A204.1 (cell line): ENCODE results near the gene MAGEA8.
"Not testable (repeated sequence)": the region's sequence is repeated elsewhere in the genome, so short reads cannot be mapped to it uniquely, and the experiment has no call there.

ENCODE experiments used
- FAIRE-seq: peaks from 2 replicates; lab custom pipeline; 2012; peaks lifted over from hg19 to GRCh38; lab: Jason Lieb, UNC

Gene MAGEA8, protein sequence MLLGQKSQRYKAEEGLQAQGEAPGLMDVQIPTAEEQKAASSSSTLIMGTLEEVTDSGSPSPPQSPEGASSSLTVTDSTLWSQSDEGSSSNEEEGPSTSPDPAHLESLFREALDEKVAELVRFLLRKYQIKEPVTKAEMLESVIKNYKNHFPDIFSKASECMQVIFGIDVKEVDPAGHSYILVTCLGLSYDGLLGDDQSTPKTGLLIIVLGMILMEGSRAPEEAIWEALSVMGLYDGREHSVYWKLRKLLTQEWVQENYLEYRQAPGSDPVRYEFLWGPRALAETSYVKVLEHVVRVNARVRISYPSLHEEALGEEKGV

GRCh38 chrX:149881081-149881711 lies at the start of gene MAGEA8:
TSS of gene MAGEA8 (plus strand) at chrX:149881183. CDS start at chrX:149884273, 3,090 bp downstream.
- no peak for FAIRE-seq

- FAIRE-seq, result no peak
Observed at GRCh38 chrX:149831473-149831872, 49.5 kb upstream of the MAGEA8 start.

DNA sequence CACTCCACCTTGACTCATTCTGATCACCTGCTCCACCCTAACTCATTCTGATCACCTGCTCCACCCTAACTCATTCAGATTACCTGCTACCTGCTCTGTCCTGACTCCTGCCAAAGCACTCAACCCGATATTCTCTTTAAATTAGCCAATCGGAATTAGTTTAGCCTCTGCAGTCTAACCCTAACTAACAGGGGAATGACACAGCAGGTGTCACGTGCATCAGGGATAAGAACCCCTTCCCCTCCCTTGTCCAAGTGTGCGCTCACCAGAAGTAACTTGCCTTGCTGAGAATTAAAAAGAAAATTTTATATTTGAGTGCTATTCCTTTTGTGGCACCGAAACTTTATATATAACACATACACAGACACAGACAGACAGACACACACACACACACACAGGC lies 44.3 kb upstream of the MAGEA8 start:
- FAIRE-seq, result not testable (repeated sequence)

DNA sequence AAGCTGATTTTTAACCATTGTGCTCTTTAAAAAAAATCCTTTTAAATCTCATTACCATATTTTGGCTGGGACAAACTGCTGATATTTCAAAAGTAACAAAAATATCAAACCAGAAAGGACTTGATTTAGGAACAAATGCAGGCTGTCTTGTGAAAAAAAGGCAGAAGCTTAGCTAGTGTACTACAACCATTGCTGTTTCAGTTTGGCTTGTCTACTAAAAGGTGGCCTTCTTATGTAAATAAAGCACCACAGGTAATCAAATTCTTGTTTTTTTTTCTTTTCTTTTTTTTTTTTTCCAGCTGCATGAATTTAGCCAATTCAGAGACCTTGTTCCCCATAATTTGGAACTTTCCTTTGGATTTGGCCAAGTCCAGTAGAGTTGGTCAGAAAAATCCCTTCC lies 43.8 kb upstream of the MAGEA8 start:
- FAIRE-seq, result no peak

DNA sequence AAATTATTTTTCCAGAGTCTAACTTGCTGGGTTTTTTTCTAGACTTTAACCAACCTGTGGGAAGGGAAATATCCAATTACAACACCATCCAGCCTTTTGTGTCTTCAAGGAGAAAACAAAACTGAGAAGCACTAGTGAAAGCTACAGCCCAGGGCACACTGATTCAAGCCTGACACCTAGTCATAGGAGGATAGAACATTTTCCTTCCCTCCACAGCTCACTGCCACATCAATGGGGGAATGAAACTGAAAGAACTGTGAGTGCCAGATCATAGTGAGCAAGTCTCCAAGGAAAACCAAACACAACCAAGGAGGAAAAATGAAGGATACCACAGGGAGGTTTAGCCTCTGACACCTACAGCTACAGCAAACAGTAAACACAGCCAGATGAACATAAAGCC lies 43.3 kb upstream of the MAGEA8 start:
- no peak for FAIRE-seq

DNA sequence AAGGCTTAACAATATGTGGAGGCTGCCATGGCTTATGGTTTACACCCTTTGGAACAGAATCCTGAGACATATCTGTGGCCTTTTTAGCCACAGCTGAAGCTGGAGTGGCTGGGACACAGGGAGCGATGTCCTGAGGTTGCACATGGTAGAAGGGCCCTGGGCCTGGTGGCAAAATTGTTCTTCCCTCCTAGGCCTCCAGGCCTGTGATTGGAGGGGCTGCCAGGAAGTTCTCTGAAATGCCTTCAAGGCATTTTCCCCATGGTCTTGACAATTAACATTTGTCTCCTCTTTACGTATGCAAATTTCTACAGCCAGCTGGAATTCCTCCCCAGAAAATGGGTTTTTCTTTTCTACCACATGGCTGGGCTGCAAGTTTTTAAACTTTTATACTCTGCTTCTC lies 39.1 kb upstream of the MAGEA8 start:
- no peak for FAIRE-seq

DNA sequence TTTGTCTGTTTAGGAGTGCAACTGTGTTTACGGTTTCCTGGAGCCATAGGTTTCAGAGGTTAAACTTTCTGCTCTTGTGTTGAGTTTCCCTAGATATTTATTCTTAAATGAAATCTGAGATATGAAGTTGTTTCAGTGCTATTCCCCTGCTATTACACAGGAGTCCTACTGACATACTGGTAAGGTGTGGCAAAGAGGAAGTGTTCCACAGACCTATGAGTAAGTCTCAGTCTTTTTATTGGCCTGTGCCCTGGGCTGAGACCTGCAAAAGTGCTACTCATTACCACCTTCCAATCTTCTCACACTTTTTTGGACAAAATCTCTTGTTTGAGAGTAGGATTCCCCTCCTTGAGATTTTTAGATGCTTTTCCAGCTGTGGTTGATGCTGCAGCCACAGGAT lies 35.6 kb upstream of the MAGEA8 start:
- no peak for FAIRE-seq

GRCh38 chrX:149846789-149847188 lies 34.2 kb upstream of the MAGEA8 start:
- FAIRE-seq, result no peak

GRCh38 chrX:149848855-149849254 lies 32.1 kb upstream of the MAGEA8 start:
- no peak for FAIRE-seq

DNA sequence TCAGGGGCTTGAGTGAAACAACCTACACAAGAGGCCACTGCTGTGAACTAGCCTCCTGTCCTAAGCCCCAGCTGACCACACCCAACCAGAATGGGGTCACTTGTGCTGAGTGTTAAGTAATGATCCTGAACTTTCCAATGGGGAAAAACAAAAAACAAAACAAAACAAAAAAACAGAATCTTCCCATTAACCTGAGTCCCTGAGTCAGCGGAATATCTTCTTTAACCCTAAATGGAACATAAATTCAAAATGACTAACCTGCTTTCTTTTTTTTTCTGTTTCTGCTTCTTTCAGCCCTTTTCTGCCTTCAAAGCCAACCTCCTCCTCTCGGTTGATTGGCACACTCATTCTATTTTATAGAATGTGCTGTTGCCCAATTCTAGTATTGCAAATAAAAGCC lies 31.2 kb upstream of the MAGEA8 start:
- no peak for FAIRE-seq

DNA sequence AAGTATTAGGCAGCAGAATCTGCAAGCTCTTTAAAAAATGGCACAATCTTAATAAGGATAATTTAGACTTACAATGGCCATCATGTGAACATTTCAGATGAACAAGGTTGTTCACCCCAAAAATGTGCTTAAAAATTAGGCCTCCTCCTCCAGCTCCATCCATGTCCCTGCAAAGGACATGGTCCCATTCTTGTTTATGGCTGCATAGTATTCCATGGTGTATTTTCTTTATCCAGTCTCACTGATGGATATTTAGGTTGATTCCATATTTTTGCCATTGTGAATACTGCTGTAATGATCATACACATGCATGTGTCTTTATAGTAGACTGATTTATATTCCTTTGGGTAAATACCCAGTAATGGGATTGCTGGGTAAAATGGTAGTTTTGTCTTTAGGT lies 29.1 kb upstream of the MAGEA8 start:
- FAIRE-seq, result no peak

DNA sequence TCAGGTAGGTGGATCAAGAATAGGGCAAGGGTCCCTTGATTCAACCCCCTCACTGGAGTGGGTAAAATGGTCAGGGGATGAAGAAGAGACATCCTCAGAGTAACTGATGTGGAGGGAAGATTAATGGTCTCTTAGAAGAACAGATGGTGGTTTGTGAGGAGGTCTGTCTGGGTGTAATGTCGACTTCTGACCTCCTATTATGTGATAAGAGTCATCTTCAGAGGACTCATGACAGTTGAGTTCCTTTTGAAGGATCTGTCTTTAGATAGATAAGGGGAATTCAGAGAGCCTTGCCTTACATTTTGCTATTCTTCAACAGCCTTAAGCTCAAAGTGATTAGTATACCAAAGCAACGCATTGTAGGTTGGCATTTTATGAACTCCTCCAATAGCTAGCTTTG lies 27.1 kb upstream of the MAGEA8 start:
- no peak for FAIRE-seq

DNA sequence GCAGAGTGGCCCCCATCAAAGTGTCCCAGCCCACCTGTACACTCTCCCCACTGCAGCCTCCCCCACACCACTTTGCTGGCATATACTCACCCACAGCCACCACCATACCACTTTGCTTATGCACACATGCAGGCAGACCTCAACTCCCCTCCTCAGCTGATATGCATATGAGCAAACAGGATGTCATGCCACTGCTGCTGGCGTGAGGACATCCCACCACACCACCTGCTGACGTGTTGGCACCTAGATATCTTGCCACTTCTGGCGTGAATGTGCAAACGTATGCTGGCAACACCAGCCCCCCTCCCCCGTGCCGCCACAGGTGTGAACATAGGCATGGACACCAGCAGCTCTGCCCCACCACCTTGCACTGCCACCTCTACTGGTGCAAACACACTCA lies 22.4 kb upstream of the MAGEA8 start:
- no peak for FAIRE-seq

DNA sequence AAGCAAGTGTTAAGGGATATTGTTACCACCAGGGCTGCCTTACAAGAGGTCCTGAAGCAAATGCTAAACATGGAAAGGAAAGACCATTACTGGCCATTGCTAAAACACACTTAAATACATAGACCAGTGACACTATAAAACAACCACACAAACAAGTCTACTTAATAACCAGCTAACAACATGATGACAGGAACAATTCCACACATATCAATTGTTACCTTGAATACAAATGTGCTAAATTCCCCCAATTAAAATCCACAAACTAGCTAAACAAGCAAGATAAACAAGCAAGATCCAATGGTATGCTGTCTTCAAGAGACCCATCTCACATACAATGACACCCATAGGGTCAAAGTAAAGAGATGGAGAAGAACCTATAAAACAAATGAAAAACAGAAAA lies 20.5 kb upstream of the MAGEA8 start:
- FAIRE-seq, result no peak

DNA sequence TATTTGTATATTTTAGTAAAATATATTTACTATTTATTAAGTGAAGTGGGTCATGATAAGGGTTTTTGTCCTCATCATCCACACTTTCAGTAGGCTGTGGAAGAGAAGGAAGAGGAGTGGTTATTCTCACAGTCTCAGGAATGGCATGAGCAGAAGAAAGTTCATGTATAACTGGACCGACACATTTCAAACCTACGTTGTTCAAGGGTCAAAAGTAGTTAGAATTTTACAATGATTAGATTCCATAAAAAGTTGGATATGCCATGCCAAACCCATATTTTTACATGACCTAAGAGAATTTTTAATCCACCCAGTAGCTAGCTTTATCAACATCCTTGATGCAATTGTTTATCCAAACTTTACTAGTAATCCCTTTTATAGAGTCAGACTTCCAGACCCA lies 15.6 kb upstream of the MAGEA8 start:
- FAIRE-seq, result no peak

- no peak for FAIRE-seq
Observed at GRCh38 chrX:149867488-149867887, 13.5 kb upstream of the MAGEA8 start.

- FAIRE-seq, result no peak
Observed at GRCh38 chrX:149870840-149871239, 10.1 kb upstream of the MAGEA8 start.

GRCh38 chrX:149871433-149871832 lies 9.6 kb upstream of the MAGEA8 start:
- FAIRE-seq, result no peak

GRCh38 chrX:149871940-149872339 lies 9.0 kb upstream of the MAGEA8 start:
- FAIRE-seq, result no peak

- no peak for FAIRE-seq
Observed at GRCh38 chrX:149877157-149877556, 3.8 kb upstream of the MAGEA8 start.

DNA sequence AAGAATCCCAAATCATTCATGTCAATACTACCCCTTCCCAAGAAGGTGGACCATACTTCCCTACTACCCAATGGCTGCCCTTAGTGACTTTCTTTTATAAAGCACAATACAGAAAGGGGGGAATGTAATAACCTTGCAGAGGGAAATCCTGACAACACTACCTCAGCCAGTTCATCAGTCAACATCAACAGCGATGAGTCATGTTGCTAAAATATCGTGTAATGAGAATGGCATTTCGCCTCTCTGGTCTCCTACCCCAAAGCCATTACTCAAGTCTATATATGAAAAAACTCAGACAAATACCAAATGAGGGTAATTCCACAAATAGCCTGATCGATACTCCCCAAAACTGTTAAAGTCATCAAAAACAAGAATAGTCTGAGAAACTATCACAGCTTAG lies 3.3 kb upstream of the MAGEA8 start:
- FAIRE-seq, result no peak

DNA sequence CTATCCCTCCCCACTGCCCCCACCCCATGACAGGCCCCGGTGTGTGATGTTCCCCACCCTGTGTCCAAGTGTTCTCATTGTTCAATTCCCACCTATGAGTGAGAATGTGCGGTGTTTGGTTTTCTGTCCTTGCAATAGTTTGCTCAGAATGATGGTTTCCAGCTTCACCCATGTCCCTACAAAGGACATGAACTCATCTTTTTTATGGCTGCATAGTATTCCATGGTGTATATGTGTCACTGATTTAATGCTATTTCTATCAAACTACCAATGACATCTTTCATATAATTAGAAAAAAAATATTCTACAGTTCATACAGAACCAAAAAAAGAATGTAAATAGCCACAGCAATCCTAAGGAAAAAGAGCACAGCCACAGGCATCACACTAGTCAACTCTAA lies 9.8 kb downstream of the MAGEA8 start:
- FAIRE-seq, result not testable (repeated sequence)

DNA sequence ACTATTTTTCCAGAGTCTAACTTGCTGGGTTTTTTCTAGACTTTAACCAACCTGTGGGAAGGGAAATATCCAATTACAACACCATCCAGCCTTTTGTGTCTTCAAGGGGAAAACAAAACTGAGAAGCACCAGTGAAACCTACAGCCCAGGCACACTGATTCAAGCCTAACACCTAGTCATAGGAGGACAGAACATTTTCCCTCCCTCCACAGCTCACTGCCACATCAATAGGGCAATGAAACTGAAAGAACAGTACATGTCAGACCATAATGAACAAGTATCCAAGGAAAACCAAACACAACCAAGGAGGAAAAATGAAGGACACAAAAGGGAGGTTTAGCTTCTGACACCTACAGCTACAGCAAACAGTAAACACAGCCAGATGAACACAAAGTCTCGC lies 17.6 kb downstream of the MAGEA8 start:
- no peak for FAIRE-seq
